Measurements from ENCODE around the gene GRAMD1A.
A peak's percentile ranks its signal among the peaks of the same experiment; 100 is the strongest.
"Not testable (repeated sequence)": the region's sequence is repeated elsewhere in the genome, so short reads cannot be mapped to it uniquely, and the experiment has no call there.

The GRAMD1A gene

DNA sequence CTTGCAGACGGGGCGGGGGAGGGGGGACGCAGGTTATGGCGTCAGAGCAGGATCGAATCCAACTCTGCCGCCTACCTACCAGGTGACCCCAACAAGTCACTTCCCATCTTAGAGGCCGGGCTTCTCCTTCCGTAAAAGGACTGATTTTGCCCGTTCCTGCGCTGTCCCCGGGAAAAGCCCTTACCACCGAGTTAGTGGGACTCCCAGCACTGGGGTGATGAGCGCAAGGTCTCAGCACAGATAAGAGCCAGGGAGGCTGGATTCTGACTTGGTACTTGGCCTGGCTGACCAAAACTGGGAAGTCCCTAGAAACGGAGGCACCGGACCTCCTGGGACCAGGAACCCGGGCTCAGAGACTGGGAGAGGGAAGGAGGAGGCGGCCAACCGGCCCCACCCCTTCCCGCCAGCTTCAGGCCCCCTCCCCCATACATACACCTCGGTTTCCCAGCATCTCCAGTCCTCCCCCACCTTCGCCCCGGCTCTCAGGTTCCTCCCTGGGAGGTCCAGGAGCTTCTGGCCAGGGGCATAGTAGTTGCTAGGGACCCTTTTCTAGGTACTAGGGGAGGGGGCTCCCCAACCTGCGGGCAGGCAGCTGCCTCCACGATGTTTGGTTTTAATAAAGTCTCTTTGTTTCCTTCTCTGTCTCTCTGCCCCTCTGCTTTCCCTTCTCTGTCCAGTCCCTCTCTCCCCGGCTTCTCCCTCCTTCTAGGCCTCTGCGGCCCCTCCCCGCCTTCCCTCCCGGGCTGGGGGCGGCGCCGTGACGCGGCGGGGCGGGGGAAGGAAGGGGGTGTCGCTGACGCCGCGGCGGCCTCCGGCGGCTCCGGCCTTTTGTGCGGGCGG, at the start of gene GRAMD1A:
Gene GRAMD1A (plus strand): TSS at position 826 of the 840 bp plus-strand sequence. CDS start 156 bp downstream, outside the sequence.
- DNase-seq, result peak; percentile 82

DNA sequence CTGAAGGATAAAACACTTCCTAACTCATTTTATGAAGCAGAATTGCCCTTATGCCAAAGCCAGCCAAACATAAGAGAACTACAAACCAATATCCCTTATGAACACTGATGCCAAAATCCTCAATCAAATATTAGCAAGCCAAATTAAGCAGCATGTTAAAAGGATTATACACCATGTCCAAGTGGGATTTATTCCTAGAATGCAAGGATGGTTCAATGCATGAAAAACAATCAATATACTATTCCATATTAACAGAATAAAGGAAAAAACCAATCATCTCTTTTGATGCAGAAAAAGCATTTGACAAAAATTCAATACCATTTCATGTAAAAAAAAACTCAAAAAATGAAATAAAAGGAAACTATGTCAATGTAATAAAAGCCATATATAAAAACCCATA, 47.0 kb upstream of the GRAMD1A start:
- DNase-seq, result no peak

DNA sequence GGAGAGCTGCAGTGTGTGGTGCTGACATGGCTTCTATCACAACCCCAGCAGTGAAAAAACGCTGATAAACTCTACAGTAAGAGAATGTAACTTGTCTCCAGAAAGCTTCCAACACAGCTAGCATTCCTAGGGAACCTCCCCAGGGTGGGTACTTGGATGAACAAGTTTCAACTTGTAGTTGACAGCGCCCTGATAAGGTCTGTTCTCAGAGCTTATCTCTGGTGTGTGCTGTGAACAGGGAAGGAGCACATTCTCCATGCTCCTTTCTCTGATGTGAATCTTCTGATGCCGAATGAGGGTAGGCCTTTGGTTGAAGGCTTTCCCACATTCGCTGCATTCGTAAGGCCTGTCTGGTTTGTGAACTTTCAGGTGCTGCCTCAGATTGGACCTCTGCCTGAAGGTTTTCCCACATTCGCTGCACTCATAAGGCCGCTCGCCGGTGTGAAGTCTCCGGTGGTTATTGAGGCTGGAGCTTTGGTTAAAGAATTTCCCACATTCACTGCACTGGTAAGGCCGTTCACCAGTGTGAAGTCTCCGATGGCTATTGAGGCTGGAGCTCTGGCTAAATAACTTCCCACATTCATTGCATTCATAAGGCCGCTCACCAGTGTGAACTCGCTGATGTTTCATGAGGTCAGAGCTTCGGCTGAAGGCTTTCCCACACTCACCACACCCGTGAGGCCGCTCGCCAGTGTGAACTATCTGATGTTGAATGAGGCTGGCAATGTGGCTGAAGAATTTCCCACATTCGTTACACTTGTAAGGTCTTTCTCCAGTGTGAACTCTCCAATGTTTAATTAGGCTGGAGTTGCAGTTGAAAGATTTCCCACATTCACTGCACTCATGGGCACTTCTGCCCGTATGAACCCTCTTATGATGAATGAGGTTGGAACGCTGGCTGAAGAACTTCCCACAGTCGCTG, 42.0 kb upstream of the GRAMD1A start:
- DNase-seq, result no peak

DNA sequence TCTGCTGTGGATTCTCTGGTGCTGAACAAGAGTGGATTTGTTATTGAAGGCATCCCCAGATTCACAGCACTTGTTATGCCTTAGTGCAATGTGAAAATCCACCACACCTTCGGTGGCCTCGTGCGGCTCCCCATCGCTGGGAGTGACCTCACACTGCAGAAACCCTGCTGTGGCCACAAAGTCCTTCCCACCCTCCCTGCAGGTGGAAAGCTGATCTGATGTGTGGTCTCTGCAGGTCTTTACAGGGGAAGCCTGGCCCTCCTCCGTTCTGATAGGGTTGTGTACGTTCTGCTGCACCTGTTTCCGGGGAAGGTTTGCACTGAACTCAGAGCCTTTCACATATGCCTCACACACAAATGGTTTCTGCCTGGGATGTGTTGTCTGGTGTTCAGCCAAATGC, 41.1 kb upstream of the GRAMD1A start:
- no peak for DNase-seq

DNA sequence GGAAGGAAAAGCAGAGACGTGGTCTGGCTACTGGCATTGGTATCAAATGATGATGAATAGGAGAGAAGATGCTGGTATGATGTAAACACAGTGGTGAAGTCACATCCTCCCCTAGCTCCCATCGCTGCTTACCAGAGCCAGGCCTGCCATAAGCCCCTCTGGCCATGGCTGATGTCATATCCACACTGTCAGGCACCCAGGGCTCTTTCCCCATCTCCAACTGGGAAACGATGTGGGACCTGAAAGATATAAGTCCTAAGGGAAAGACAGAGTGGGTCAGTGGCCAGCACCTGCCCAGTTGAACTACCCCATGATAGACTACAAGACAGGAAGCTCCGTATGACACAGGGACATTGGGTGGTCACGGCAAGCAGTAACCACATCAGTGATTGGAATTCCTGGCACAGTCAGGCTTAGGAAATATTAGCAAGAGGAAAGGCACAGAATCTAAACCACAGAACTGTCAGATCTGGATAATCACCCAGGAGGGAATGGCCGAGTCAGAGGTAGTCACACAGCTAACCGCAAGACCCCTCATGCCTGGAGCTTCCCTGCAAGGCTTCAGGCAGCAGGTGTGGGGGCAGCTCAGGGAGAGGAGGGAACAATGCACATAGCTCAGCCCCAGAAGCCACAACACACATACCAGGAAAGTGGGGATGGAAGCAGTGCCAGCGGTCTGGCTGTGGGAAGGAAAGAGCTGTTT, 39.9 kb upstream of the GRAMD1A start:
- DNase-seq, result no peak

DNA sequence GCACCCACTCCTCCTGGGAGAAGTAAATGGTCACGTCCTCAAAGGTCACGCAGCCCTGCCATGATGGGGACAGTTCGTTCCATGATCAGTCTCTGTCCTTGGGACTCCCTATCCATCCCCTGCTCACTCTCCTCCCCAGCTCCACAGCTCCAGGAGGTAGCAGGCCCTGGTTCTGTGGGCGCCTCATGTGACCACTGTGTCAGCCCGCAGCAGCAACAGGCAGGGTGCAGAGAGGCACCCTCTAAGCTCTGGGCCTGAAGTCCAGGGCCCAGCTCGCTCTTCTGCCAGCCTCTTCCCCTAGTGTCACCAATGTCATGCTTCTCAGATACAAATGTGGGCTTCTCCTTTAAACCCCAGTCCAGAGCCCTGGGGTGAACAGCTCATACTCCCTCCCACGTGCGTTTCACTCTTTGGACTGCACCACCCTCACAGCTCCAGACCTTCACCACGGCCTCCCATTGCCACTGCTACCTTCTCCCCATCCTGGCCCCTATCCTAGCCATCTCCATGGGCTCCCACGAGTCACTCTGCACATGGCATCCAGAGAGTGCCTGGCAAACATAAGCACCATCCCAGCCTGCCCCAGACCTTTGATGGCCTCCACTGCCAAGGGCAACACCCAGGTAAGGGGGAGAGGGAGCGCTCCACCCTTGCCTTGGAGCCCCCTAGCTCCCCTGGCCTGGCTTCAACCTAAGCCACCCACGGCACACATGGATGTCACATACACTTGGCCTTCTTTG, 39.0 kb upstream of the GRAMD1A start:
- DNase-seq, result no peak

DNA sequence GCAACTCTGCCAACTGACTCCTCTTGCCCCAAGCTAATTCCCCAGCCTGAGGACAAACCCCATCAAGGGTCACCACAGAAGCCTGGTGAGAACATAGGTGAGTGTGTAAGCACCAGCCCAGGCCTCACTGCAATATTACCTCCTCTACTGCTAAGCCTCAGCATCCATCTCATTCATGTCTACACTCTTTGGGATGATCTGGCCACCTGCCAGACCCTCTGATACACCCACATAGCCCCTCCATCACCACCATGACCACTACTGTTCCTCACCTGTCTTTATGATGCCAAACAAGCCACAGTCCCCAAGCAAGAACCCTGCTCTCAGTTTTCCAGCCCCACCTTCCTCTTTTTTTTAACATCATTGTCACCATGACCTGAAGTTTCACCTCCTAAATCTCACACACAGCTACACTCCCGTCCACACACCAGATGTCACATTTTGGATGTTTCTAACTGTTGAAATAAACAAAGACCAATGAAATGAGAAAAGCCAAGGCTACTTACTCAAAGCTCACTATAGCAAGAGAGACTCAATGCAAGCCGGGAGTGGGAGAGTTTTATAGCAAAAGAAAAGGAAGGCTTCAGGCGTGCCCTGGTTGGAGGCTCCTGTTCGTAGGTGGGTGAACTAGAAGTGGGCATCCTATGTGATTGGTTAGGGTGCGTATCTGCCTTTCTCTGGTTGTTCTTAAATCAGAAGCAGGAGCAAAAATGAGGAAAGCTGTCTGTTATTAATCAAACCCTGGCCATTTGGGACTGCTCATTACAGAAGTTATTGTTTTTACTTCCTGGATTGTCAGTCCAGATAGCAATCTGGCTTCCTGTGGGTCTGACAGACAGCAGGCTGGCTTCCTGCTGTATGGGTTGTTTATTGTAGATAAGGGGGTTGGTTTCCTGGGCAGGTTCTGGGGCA, 38.1 kb upstream of the GRAMD1A start:
- no peak for DNase-seq

DNA sequence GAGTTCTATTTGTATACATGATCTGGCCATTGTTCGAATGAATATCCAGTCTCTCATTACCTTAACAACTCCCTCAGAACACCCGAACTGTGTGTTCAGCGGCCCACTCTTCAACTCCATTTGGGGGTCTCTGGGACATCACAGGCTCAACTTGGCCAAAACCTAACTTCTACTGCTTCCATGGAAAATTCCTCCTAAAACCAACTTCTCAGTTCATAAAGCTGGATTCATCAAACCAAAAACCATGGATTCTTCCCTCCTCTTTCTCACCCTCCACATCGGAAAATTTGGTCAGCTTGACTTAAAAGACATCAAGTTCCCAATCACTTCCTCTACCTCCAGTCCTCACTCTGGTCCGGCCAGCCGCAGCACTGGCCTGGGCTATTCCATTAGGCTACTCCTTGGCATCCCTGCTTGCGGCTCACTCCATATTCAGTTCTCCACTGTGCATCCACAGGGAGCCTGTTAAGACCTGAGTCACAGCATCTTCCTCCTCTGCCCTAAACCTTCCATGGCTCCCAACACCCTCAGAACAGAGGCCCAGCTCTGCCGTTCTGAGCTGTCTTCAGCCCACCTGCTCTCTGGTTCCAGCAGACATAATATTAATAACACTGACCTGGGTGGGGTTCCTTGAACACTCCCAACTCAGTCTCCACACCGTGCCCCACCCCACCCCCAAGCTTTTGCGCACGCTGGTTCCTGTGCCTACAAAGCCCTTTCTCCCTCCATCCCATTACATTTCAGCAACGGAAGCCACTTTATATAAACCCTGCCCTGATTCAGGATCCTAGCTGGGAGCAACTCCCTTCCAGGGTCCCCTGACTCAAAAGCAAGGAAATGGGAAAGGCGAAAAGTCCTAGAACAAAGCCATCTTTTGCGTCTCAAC, 37.2 kb upstream of the GRAMD1A start:
- peak; percentile 10 for DNase-seq

DNA sequence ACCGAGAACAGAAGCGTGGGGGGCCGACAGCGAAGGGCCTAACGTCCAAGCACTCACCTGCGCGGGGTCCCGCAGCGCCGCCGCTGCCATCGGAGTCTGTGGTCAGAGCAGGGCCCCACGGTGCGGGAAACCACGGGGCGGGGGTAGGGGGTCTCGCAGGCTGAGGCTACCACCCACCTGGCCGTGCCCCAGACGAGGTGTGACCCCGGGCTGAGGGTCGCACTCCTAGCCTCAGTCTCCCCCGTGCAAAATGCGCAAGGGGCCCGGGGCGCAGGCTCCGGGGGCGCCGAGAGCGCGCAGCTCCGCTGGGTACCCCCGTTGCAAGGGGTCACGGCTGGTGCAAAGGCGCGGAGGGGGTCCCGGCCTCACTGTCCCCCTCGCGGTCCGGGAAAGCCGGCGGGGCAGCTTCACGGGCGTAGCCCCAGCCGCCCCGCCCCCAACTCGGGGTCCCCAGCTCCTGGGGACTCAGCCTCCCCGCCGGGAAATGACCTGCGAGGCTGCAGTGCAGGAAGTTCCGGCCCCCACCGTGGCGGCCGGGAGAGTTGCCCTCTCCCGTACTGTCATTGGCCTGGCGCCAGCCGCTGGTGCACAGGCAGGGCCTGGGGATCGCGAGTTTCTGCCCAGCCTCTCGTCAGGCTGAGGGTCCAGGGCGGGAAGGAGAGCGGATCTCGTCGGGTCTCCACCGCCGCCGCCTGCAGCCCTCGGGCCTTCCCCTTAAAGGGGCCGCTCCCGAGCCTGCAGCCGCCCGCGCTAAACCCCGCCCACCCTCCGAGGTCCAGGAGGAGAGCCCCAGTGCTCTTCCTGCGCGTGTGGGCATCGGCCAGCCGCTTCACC, 36.3 kb upstream of the GRAMD1A start, which contains the start of gene ZNF792:
Gene ZNF792 (minus strand): TSS at position 657 of the 834 bp plus-strand sequence. CDS start 567 bp downstream, at position 90.
- peak; percentile 46 for DNase-seq

DNA sequence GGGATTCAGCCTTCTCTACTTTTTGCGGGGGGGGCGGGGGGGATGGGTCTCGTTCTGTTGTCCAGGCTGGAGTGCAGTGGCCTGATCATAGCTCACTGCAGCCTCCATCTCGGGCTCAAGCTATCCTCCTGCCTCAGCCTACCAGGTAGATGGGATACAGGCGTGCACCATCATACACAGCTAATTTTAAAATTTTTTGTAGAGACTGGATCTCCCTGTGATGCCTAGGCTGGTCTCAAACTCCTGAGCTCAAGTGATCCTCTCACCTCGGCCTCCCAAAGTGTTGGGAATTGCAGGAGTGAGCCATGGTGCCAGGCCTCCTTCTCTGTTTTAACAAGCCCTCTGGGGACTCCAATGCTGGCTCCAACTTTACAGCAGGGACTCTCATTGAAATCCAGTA, 35.5 kb upstream of the GRAMD1A start:
- no peak for DNase-seq

DNA sequence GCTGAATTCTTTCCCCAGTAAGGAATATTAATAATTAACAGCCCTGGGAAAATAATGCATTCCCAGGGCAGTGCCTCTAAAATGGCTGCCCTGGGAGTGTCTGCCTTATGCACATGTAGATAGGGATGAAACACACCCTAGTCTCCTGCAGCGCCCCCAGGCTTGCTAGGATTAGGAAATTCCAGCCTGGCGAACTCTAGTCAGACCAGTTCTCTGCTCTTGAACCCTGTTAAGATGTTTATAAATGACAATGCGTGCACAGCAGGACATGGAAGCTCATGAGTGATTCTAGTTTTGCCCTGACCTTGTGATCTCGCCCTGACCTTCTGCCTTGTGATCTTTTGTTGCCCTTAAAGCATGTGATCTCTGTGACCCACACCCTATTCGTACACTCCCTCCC, 34.6 kb upstream of the GRAMD1A start:
- DNase-seq, result not testable (repeated sequence)

DNA sequence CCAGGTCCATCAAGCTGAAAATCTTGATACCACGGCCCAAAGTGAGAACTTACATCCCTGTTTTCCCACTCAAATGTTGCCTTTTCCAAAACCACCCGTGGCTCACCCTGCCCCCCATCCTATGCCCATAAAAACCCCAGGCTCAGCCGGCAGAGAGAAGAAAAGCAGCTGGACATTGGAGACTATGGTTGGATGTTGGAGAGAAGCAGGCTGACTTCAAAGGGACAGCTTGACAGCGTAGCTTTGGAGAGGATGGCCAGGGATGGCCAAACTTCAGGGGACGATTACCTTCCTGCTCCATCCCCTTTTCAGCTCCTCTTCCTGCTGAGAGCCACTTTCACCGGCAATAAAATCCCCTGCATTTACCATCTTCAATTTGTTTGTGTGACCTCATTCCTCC, 32.6 kb upstream of the GRAMD1A start:
- DNase-seq, result no peak

DNA sequence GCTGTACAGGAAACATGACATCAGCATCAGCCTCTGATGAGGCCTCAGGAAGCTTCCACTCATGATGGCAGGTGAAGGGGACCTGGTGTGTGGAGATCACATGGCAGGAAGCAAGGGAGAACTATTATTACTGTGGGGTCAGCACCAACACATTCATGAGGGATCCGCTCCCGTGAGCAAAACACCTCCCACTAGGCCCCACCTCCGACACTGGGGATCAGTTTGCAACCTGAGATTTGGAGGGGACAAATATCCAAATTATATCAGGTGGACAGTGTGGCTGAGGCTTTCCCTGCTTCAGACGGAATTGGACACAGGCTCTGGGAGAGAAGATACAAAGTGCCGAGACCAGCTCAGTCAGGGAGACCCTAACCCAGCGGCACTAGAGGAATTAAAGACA, 30.4 kb upstream of the GRAMD1A start:
- DNase-seq, result no peak

DNA sequence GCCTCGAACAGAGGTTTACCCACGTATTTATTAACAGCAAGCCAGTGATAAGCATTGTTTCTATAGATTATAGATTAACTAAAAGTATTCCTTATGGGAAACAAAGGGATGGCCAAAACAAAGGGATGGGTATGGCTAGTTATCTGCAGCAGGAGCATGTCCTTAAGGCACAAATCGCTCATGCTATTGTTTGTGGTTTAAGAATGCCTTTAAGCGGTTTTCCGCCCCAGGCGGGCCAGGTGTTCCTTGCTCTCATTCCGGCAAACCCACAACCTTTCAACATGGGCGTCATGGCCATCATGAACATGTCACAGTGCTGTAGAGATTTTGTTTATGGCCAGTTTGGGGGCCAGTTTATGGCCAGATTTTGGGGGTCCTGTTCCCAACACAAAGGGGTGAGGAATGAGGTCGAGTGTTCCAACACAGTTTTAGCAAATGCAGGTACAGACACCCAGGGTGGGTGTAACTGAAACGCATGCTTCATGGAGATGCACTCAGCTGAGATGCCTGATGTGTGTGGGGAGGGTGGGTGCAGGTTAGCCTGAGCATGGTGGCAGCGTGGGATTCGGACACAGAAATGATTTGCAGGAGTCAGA, 29.8 kb upstream of the GRAMD1A start:
- DNase-seq, result not testable (repeated sequence)

DNA sequence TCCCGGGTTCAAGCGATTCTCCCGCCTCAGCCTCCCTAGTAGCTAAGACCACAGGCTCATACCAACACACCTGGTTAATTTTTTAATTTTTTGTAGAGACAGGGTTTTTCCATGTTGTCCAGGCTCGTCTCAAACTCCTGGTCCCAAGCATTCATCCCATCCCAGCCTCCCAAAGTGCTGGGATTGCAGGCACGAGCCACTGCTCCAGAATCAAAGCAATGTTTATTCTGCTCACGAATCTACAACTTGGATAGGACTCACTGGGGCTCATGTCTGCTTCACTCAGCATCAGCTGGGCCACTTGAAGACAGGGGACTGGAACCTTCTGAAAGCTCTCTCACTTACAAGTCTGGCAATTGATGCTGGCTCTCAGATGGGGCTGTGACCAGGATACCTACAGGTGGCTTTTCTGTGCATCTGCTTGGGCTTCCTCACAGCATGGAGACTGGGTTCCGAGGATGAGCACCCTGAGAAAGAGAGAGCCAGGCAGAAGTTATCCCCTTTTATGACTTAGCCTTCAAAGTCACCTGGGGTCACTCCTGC, 27.9 kb upstream of the GRAMD1A start:
- no peak for DNase-seq

DNA sequence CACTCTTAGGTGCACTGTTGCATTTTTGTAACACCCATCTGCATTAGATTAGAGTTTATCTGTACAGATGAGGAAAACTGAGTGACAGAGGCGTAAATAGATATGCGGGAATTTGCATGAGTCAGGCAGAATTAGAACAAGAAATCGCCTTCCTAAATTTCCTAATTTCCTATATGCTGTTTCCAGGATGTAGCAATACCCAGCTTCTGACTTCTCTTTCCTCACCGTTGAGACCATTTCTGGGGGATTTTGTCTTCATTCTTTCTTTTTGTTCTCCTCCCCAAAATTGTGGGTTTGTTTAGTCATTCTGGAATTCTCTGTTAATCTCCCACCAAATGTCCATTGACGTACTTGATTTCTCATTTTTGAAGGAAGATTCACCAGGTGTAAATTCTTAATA, 25.5 kb upstream of the GRAMD1A start:
- DNase-seq, result no peak

DNA sequence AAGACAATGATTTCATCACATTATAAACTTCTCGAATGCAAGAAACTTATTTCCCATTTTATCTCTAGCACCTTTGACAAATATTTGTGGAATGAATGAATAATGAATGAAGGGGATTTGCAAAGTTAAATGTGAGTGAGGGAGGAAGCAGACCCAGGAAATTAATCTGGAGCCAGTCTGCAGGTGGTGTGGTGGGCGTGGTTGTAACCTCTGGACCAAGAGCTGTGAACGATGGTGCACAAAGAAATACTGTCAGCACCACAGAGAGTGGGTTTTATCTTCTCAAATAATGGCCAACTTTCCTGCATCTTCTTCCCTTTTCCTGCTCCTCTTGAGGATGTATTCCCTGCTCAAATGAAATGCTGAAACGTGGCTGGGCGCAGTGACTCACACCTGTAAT, 25.1 kb upstream of the GRAMD1A start:
- no peak for DNase-seq

DNA sequence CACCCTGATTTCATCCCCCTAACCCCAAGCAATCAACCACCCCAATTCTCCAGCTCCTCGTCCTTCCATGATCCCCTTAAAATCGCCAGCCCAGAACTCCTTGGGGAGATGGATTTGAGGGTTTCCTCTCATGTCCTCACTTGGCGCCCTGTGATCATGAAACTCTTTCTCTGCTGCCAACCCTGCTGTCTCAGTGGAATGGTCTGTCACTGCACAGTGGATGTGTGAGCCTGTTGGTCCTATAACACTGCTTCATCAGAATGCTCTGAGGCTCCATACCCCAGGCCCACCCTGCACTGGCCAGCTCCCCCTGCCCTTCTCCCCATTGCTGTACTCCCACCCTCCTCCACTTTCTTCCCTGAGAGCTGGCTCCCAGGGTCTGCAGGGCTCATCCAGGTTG, 23.5 kb upstream of the GRAMD1A start:
- DNase-seq, result no peak
